Gastrocnemius medialis (tissue), 4 donors: Measurements from ENCODE around the gene SLC44A2. TPM values are rescaled to one million over a fixed set of nuclear protein-coding genes. Genes with fewer than 3 reads are reported as not detected.

Experiments
- ATAC-seq, 2 donors: fragments of 150-250 bp; one replicate each; pipeline ENCODE4 v1.9.1; 2016
- DNase-seq, 2 donors: peaks; one replicate each; pipeline ENCODE4 v3.0.0-alpha.2; 2019
- H3K27ac ChIP-seq, 4 donors: fragments of 200-600 bp; sonication (generic); 1 replicate in 1 of 4; 2 replicates in 3 of 4; pipeline ENCODE4 v1.5.1; 2016 to 2018; ENCODE audit warnings: mild to moderate bottlenecking in 2 of 4, moderate library complexity in 1 of 4
- H3K27me3 ChIP-seq, 3 donors: fragments of 200-600 bp; sonication (generic) in 2 of 3; 1 replicate in 1 of 3; 2 replicates in 2 of 3; pipeline versions ENCODE4 v1.5.1 to v1.6.0; 2016 to 2019; ENCODE audit warnings: mild to moderate bottlenecking in 1 of 3, moderate library complexity in 1 of 3
- H3K36me3 ChIP-seq, 2 donors: fragments of 200-600 bp; sonication (generic) in 1 of 2; one replicate each; pipeline ENCODE4 v1.5.1; 2017 to 2018
- H3K4me1 ChIP-seq, 2 donors: fragments of 200-600 bp; sonication (generic) in 1 of 2; one replicate each; pipeline ENCODE4 v1.5.1; 2016 to 2017; ENCODE audit warnings: mild to moderate bottlenecking in 2 of 2
- H3K4me3 ChIP-seq, 4 donors: fragments of 200-600 bp; sonication (generic) in 3 of 4; 1 replicate in 1 of 4; 2 replicates in 3 of 4; pipeline ENCODE4 v1.5.1; 2016 to 2019; ENCODE audit warnings: mild to moderate bottlenecking in 2 of 4
- H3K9me3 ChIP-seq, 3 donors: fragments of 200-600 bp; sonication (generic) in 2 of 3; 1 replicate in 1 of 3; 2 replicates in 2 of 3; pipeline ENCODE4 v1.5.1; 2016 to 2019
- POLR2A ChIP-seq, 2 donors: fragments of 450-650 bp; IDR thresholded peaks; one replicate each; pipeline ENCODE4 v1.6.1; 2017; ENCODE audit warnings: antibody characterized with exemption in 2 of 2, mild to moderate bottlenecking in 2 of 2, moderate library complexity in 2 of 2
- in situ Hi-C, 4 donors: fragments of 200-750 bp; cut with MboI; loops; one replicate each; pipeline versions ENCODE4 v1.15.0 to v1.8.0; 2017; ENCODE audit warnings: low sequenced_read_pairs in 4 of 4
- intact Hi-C: fragments of 100-400 bp; cut with DNase I; formaldehyde crosslinking; loops from one replicate; pipeline ENCODE4 v1.15.1; 2023; ENCODE audit warnings: low total_unique reads
- total RNA-seq, 4 donors: library from RNA; depleted of rRNA; stranded (reverse); fragments of >200 nt; gene quantifications; one replicate each; pipeline versions ENCODE4 v1.1.0 to v1.2.3, GENCODE V29; 2016
- TF ChIP-seq, protein P1 (sequence below), 5 experiments: fragments of 450-650 bp in 3 of 5; fragments of 200-600 bp in 2 of 5; sonication (generic) in 2 of 5; IDR thresholded peaks in 4 of 5; conservative IDR thresholded peaks in 1 of 5; 1 replicate in 4 of 5; 2 replicates in 1 of 5; pipeline ENCODE4 v1.5.1; 2016 to 2019; ENCODE audit warnings: antibody characterized with exemption in 5 of 5, mild to moderate bottlenecking in 3 of 5, moderate library complexity in 3 of 5

Gene SLC44A2
- total RNA-seq, 4 donors from 2014 or later: 51.1 to 168 (median 105) TPM

- intact Hi-C loops: loop anchor here (2.0 to 5.0 kb wide), 3 partner anchors 22 to 50 kb away; partner anchors contain the start of gene SLC44A2
These were observed 22.1 kb upstream of the SLC44A2 start for GRCh38 chr19:10603084-10603872.

DNA sequence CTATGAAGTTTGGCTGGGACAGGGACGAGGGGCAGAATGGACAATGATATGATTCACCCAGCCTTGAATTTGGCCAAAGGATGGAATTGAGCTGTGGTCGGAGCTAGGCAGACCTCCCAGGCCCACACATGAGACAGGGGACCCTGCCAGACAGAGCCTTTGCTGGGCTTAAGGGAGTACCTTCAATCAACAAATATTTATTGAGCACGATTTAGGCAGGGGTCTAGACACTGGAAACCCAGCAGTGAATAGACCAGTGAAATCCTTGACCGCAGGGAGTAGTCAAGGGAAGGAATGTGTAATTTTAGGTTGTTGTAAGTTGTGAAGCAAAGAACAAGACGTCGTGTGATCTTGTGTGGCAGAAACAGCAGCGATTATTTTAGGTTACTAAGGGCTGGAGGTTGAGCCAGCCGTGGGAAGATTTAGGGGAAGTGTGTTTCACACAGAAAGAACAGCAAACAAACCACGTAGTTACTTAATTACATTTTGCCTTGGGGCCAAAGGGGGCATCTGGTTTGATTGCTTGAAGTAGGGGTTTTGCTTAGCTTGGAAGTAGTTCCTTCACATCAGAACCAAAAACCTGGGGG is 21.4 kb upstream of the SLC44A2 start:
- Histone ChIP-seq H3K27ac (peak overlapping the region; percentile 86 to 98 (median 94)), H3K4me1 (peaks cover 12 to 18% of the 10 kb centered on the region in 2 donors), H3K9me3 (no peaks in the 10 kb centered on the region), H3K36me3 (no peaks in the 10 kb centered on the region), H3K27me3 (no peaks in the 10 kb centered on the region), H3K4me3 (peak overlapping the region; percentile 93 to 100 (median 98))
- in situ Hi-C loops: no loop called here
- ATAC-seq (no peak), DNase-seq (no peak)
- TF ChIP-seq, protein P1, sequence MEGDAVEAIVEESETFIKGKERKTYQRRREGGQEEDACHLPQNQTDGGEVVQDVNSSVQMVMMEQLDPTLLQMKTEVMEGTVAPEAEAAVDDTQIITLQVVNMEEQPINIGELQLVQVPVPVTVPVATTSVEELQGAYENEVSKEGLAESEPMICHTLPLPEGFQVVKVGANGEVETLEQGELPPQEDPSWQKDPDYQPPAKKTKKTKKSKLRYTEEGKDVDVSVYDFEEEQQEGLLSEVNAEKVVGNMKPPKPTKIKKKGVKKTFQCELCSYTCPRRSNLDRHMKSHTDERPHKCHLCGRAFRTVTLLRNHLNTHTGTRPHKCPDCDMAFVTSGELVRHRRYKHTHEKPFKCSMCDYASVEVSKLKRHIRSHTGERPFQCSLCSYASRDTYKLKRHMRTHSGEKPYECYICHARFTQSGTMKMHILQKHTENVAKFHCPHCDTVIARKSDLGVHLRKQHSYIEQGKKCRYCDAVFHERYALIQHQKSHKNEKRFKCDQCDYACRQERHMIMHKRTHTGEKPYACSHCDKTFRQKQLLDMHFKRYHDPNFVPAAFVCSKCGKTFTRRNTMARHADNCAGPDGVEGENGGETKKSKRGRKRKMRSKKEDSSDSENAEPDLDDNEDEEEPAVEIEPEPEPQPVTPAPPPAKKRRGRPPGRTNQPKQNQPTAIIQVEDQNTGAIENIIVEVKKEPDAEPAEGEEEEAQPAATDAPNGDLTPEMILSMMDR (IDR thresholded peaks at IDR 0.05 in 4 of 5, conservative IDR thresholded peaks at IDR 0.05 in 1 of 5): no peak
- no peak for TF ChIP-seq POLR2A (IDR thresholded peaks at IDR 0.05)
- intact Hi-C loops: loop anchor here (2.0 to 5.0 kb wide), 3 partner anchors 21 to 49 kb away; partner anchors contain the start of gene SLC44A2

More at GRCh38 chr19:10603084-10603872, 22.1 kb upstream of the SLC44A2 start:
- no peaks in the 10 kb centered on the region for H3K36me3 ChIP-seq
- H3K27me3 ChIP-seq: no peaks in the 10 kb centered on the region
- in situ Hi-C loops: no loop called here
- no peaks in the 10 kb centered on the region for H3K9me3 ChIP-seq
- TF ChIP-seq, protein P1 (IDR thresholded peaks at IDR 0.05 in 4 of 5, conservative IDR thresholded peaks at IDR 0.05 in 1 of 5): no peak
- TF ChIP-seq POLR2A (IDR thresholded peaks at IDR 0.05): no peak
- ATAC-seq (peak in 1 of 2 donors; percentile 12), DNase-seq (no peak)
- peaks cover 12 to 18% of the 10 kb centered on the region in 2 donors for H3K4me1 ChIP-seq
- H3K4me3 ChIP-seq: peak overlapping the region; percentile 93 to 100 (median 98)
- H3K27ac ChIP-seq: peak overlapping the region; percentile 86 to 98 (median 94)

- DNase-seq (no peak), ATAC-seq (no peak)
- intact Hi-C loops: loop anchor here (5.0 kb wide), 1 partner anchor 38 kb away; no protein-coding TSS in a partner anchor
- Histone ChIP-seq H3K9me3 (no peaks in the 10 kb centered on the region), H3K27me3 (no peaks in the 10 kb centered on the region), H3K36me3 (no peaks in the 10 kb centered on the region), H3K27ac (peak overlapping the region; percentile 86 to 98 (median 94)), H3K4me3 (peak overlapping the region in 1 of 4 donors; percentile 98), H3K4me1 (peaks cover 12 to 18% of the 10 kb centered on the region in 2 donors)
- TF ChIP-seq POLR2A (IDR thresholded peaks at IDR 0.05): no peak
- TF ChIP-seq, protein P1 (IDR thresholded peaks at IDR 0.05 in 4 of 5, conservative IDR thresholded peaks at IDR 0.05 in 1 of 5): no peak
- in situ Hi-C loops: no loop called here
These were observed 20.8 kb upstream of the SLC44A2 start for GRCh38 chr19:10604460-10604980.

DNA sequence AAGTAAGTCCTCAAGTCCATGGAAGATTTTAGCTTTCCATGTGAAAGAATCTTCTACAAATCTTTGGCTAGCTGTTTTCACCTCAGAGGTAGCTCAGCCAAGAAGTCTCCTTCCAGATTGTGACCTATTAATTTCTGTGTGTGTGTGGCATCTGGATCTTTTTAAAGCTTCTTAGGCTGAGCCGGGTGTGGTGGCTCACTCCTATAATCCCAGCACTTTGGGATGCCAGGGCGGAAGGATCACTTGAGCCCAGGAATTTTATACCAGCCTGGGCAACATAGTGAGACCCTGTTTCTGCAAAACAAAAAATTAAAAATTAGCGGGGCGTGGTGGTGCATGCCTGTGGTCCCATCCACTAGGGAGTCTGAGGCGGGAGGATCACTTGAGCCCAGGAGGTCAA is 13.4 kb upstream of the SLC44A2 start:
- Histone ChIP-seq H3K4me3 (no peak overlapping the region), H3K36me3 (no peaks in the 10 kb centered on the region), H3K9me3 (no peaks in the 10 kb centered on the region), H3K27ac (peak overlapping the region; percentile 79 to 96 (median 86)), H3K4me1 (peaks cover 21 to 32% of the 10 kb centered on the region in 2 donors), H3K27me3 (no peaks in the 10 kb centered on the region)
- in situ Hi-C loops: no loop called here
- TF ChIP-seq POLR2A (IDR thresholded peaks at IDR 0.05): no peak
- TF ChIP-seq, protein P1 (IDR thresholded peaks at IDR 0.05 in 4 of 5, conservative IDR thresholded peaks at IDR 0.05 in 1 of 5): no peak
- intact Hi-C loops: no loop called here
- ATAC-seq: no peak
- no peak for DNase-seq
